DOHH2 (cell line): ENCODE measurements around the gene USF1.

Experiments
- EZH2phosphoT487 ChIP-seq: fragments of 200-600 bp; sonication (generic); IDR thresholded peaks from 2 replicates; pipeline ENCODE4 v1.6.1; 2017; ENCODE audit warnings: borderline replicate concordance, mild to moderate bottlenecking, antibody characterized with exemption, low read length, moderate library complexity, mixed read lengths
- TF ChIP-seq, protein P1 (sequence below): fragments of 200-600 bp; sonication (generic); IDR thresholded peaks from one replicate; pipeline ENCODE4 v1.5.1; 2014; ENCODE audit warnings: antibody characterized with exemption, mild to moderate bottlenecking, low read depth, low read length; ENCODE audit not compliant: poor library complexity, severe bottlenecking

DNA sequence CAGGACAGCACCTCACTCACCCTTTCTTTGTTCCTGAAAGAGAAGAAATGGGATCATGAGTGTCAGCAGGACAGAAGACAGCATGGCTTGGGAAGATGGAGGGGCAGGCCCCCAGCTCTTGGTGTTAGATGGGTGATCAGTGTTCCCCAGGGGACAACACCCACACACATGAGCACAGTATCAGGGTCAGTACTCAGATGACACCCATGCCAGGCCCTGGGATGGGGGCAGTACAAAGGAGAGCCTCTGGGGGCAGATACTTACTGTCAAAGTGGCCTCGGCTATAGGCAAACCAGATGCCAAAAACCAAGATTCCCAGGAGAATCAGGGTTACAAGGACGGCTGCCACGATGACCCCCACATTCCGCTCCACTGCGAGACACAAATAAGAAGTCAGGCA is 46.4 kb downstream of the USF1 start:
- TF ChIP-seq, protein P1, sequence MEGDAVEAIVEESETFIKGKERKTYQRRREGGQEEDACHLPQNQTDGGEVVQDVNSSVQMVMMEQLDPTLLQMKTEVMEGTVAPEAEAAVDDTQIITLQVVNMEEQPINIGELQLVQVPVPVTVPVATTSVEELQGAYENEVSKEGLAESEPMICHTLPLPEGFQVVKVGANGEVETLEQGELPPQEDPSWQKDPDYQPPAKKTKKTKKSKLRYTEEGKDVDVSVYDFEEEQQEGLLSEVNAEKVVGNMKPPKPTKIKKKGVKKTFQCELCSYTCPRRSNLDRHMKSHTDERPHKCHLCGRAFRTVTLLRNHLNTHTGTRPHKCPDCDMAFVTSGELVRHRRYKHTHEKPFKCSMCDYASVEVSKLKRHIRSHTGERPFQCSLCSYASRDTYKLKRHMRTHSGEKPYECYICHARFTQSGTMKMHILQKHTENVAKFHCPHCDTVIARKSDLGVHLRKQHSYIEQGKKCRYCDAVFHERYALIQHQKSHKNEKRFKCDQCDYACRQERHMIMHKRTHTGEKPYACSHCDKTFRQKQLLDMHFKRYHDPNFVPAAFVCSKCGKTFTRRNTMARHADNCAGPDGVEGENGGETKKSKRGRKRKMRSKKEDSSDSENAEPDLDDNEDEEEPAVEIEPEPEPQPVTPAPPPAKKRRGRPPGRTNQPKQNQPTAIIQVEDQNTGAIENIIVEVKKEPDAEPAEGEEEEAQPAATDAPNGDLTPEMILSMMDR: no peak
- no peak for TF ChIP-seq EZH2phosphoT487
